Stimulated activated CD4-positive, alpha-beta T cell treated with anti-CD3 and anti-CD28 coated beads, Interleukin-15, amount 100 ng/mL, for 48 hours (primary cell): ENCODE results near the gene FEN1.

ENCODE experiments used
- DNase-seq, 2 donors: peaks; one replicate each; pipeline ENCODE4 v3.0.0-alpha.2; 2020; ENCODE audit warnings: low read depth in 2 of 2

The FEN1 gene

GRCh38 chr11:61817471-61818202, 24.9 kb downstream of the FEN1 start:
- no peak for DNase-seq

GRCh38 chr11:61820174-61820573, 27.5 kb downstream of the FEN1 start:
- no peak for DNase-seq

- no peak for DNase-seq
These were observed 34.3 kb downstream of the FEN1 start for GRCh38 chr11:61826930-61827570.

GRCh38 chr11:61827571-61828378, 35.1 kb downstream of the FEN1 start, which contains the start of gene FADS2:
FADS2 (plus strand) TSS chr11:61828300; CDS start chr11:61828391, 91 bp downstream.
- peak; percentile 62 to 72 for DNase-seq

GRCh38 chr11:61828379-61828628, 35.6 kb downstream of the FEN1 start:
- no peak for DNase-seq

- DNase-seq, result no peak
These were observed 36.1 kb downstream of the FEN1 start for GRCh38 chr11:61828629-61829407.

GRCh38 chr11:61829806-61830205, 37.1 kb downstream of the FEN1 start:
- DNase-seq, result no peak

GRCh38 chr11:61830237-61831105, 37.8 kb downstream of the FEN1 start:
- no peak for DNase-seq

GRCh38 chr11:61832207-61832606, 39.5 kb downstream of the FEN1 start:
- no peak for DNase-seq

GRCh38 chr11:61832754-61833153, 40.0 kb downstream of the FEN1 start:
- DNase-seq, result no peak

GRCh38 chr11:61833471-61833870, 40.8 kb downstream of the FEN1 start:
- no peak for DNase-seq

GRCh38 chr11:61833926-61834277, 41.2 kb downstream of the FEN1 start:
- DNase-seq, result no peak

GRCh38 chr11:61834278-61835048, 41.8 kb downstream of the FEN1 start:
- DNase-seq, result peak; percentile 26 to 39

GRCh38 chr11:61836193-61836592, 43.5 kb downstream of the FEN1 start:
- no peak for DNase-seq

GRCh38 chr11:61837411-61838005, 44.8 kb downstream of the FEN1 start:
- no peak for DNase-seq

- DNase-seq, result no peak
These were observed 45.8 kb downstream of the FEN1 start for GRCh38 chr11:61838501-61838900.

GRCh38 chr11:61838921-61839320, 46.2 kb downstream of the FEN1 start:
- no peak for DNase-seq

- DNase-seq, result no peak
These were observed 47.0 kb downstream of the FEN1 start for GRCh38 chr11:61839742-61840141.

GRCh38 chr11:61840371-61840770, 47.7 kb downstream of the FEN1 start:
- DNase-seq, result no peak
